ENCODE results near the gene ATP1A3.
A peak's percentile ranks its signal among the peaks of the same experiment; 100 is the strongest.
"Not testable (repeated sequence)": the region's sequence is repeated elsewhere in the genome, so short reads cannot be mapped to it uniquely, and the experiment has no call there.

ATP1A3 gene

GRCh38 chr19:41994994-41995958 lies 1.2 kb upstream of the ATP1A3 start:
- no peaks in the 10 kb centered on the region for H3K36me3 ChIP-seq (ENCODE audit: control insufficient read depth, insufficient read depth, low read length)
- H3K27ac ChIP-seq (ENCODE audit: low read depth, low read length, severe bottlenecking): no peak overlapping the region
- peaks cover 12% of the 10 kb centered on the region for H3K4me1 ChIP-seq (ENCODE audit: control insufficient read depth, insufficient read depth, low read length, poor library complexity, severe bottlenecking)
- no peaks in the 10 kb centered on the region for H3K9me3 ChIP-seq (ENCODE audit: control insufficient read depth, low read length)
- H3K4me3 ChIP-seq (ENCODE audit: extremely low read depth, insufficient read depth, low read length, poor library complexity, severe bottlenecking): no peak overlapping the region
- WGBS, 2 experiments (ENCODE audit: insufficient coverage in 2 of 2): 80 to 81% methylated on average over 14 to 17 of the region's 19 CpGs

DNA sequence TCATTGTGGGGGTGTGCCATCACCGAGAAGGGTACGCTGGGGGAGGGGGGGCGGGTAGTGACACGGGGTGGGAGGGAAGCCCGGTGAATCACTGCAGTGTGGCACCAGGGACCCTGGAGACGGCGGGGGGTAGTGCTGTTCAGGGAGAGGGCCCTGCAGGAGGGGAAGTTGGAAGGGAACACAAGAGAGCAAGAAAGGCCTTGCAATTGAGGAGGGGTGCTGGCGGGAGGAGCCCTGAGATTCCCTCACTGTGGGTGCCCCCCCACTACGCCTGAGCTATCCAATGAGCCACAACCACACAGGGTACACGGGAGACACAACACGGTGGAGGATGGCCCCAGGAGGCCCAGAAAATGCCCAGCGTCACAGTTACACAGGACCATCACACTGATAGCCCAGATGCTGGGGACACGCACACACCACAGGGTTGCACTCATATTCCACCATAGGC lies 516 bp upstream of the ATP1A3 start:
- Histone ChIP-seq H3K4me1 (ENCODE audit: control insufficient read depth, insufficient read depth, low read length, poor library complexity, severe bottlenecking) (peaks cover 12% of the 10 kb centered on the region), H3K36me3 (ENCODE audit: control insufficient read depth, insufficient read depth, low read length) (no peaks in the 10 kb centered on the region), H3K27ac (ENCODE audit: low read depth, low read length, severe bottlenecking) (no peak overlapping the region), H3K4me3 (ENCODE audit: extremely low read depth, insufficient read depth, low read length, poor library complexity, severe bottlenecking) (peak overlapping the region; percentile 36), H3K9me3 (ENCODE audit: control insufficient read depth, low read length) (no peaks in the 10 kb centered on the region)
- 34 to 45% methylated on average over 7 to 10 of the region's 13 CpGs for WGBS, 2 experiments (ENCODE audit: insufficient coverage in 2 of 2)

DNA sequence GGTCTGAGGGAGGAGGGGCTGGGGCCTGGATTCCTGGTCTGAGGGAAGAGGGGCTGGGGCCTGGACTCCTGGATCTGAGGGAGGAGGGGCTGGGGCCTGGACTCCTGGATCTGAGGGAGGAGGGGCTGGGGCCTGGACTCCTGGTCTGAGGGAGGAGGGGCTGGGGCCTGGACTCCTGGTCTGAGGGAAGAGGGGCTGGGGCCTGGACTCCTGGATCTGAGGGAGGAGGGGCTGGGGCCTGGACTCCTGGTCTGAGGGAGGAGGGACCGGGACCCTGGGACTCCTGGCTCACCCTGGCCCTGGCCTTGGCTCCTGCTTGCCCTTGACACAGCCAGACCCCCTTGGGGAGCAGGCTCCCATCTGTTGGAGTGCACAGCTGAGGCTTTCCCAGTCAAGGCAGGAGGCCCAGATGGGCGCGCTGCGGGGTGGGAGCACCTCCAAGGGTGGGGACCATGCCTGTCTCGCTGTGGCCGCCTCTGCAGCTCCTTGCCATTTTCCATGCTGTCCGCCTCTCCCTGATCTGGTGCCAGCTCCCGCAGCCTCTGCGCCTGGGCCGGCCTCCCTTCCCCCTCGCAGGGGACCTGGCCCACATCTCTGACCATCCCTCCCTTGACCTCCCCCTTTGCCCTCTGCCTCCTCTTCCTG lies 2.0 kb downstream of the ATP1A3 start:
- H3K9me3 ChIP-seq (ENCODE audit: control insufficient read depth, low read length); H3K4me1 ChIP-seq (ENCODE audit: control insufficient read depth, insufficient read depth, low read length, poor library complexity, severe bottlenecking); H3K36me3 ChIP-seq (ENCODE audit: control insufficient read depth, insufficient read depth, low read length); H3K27ac ChIP-seq (ENCODE audit: low read depth, low read length, severe bottlenecking); H3K4me3 ChIP-seq (ENCODE audit: extremely low read depth, insufficient read depth, low read length, poor library complexity, severe bottlenecking): not testable (repeated sequence)
- WGBS, 2 experiments (ENCODE audit: insufficient coverage in 2 of 2): 93% methylated on average over 10 to 11 of the region's 11 CpGs

DNA sequence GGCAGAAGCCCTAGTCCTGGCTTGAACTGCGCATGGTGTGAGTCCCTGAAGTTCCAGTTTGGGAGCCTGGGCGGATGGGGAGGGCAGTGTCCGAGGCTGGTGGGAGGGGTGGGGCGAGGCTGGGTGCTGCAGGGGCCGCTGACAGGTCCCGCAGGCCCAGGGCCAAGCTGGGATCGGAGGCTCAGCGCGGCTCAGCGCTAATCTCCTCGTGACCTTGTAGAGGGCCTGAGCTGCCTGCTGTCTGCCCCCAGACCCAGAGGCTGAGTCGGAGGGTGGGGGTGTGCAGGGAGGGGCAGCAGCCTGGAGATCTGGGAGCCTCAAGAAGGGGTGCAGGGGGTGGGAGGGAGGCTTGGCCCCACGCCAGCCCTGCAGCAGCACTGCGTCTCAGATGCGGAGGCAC lies 3.0 kb downstream of the ATP1A3 start:
- H3K9me3 ChIP-seq (ENCODE audit: control insufficient read depth, low read length): no peaks in the 10 kb centered on the region
- no peak overlapping the region for H3K4me3 ChIP-seq (ENCODE audit: extremely low read depth, insufficient read depth, low read length, poor library complexity, severe bottlenecking)
- 79 to 81% methylated on average over 9 to 13 of the region's 15 CpGs for WGBS, 2 experiments (ENCODE audit: insufficient coverage in 2 of 2)
- H3K27ac ChIP-seq (ENCODE audit: low read depth, low read length, severe bottlenecking): no peak overlapping the region
- peaks cover 3% of the 10 kb centered on the region for H3K4me1 ChIP-seq (ENCODE audit: control insufficient read depth, insufficient read depth, low read length, poor library complexity, severe bottlenecking)
- H3K36me3 ChIP-seq (ENCODE audit: control insufficient read depth, insufficient read depth, low read length): no peaks in the 10 kb centered on the region

DNA sequence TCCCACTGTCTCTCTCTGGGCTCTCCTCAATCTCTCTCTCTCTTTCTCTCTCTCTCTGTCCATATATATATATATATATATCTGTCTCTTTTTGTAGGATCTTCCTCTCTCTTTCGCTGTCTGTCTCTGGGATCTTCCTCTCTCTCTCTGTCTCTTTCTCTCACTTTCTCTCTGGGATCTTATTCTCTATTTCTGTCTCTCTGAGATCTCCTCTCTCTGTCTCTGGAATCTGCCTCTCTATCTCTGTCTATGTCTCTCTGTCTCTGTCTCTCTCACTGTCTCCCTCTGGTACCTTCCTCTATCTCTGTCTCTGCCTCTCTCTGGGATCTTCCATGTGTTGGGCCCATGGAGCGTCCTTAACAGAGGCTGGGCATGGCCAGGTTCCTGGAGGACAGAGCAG lies 3.4 kb downstream of the ATP1A3 start:
- Histone ChIP-seq H3K4me3 (ENCODE audit: extremely low read depth, insufficient read depth, low read length, poor library complexity, severe bottlenecking) (no peak overlapping the region), H3K4me1 (ENCODE audit: control insufficient read depth, insufficient read depth, low read length, poor library complexity, severe bottlenecking) (peaks cover 3% of the 10 kb centered on the region), H3K9me3 (ENCODE audit: control insufficient read depth, low read length) (no peaks in the 10 kb centered on the region), H3K27ac (ENCODE audit: low read depth, low read length, severe bottlenecking) (no peak overlapping the region), H3K36me3 (ENCODE audit: control insufficient read depth, insufficient read depth, low read length) (no peaks in the 10 kb centered on the region)
- 60 to 85% methylated on average over 1 to 2 of the region's 2 CpGs for WGBS, 2 experiments (ENCODE audit: insufficient coverage in 2 of 2)

GRCh38 chr19:41990028-41990427 lies 4.0 kb downstream of the ATP1A3 start:
- H3K27ac ChIP-seq (ENCODE audit: low read depth, low read length, severe bottlenecking): no peak overlapping the region
- H3K36me3 ChIP-seq (ENCODE audit: control insufficient read depth, insufficient read depth, low read length): no peaks in the 10 kb centered on the region
- no peak overlapping the region for H3K4me3 ChIP-seq (ENCODE audit: extremely low read depth, insufficient read depth, low read length, poor library complexity, severe bottlenecking)
- 90 to 95% methylated on average over 3 of the region's 4 CpGs for WGBS, 2 experiments (ENCODE audit: insufficient coverage in 2 of 2)
- H3K4me1 ChIP-seq (ENCODE audit: control insufficient read depth, insufficient read depth, low read length, poor library complexity, severe bottlenecking): peaks cover 3% of the 10 kb centered on the region
- H3K9me3 ChIP-seq (ENCODE audit: control insufficient read depth, low read length): no peaks in the 10 kb centered on the region

- H3K4me3 ChIP-seq (ENCODE audit: extremely low read depth, insufficient read depth, low read length, poor library complexity, severe bottlenecking): no peak overlapping the region
- H3K27ac ChIP-seq (ENCODE audit: low read depth, low read length, severe bottlenecking): no peak overlapping the region
- no peaks in the 10 kb centered on the region for H3K9me3 ChIP-seq (ENCODE audit: control insufficient read depth, low read length)
- 83 to 92% methylated on average over 3 to 4 of the region's 9 CpGs for WGBS, 2 experiments (ENCODE audit: insufficient coverage in 2 of 2)
- peaks cover 3% of the 10 kb centered on the region for H3K4me1 ChIP-seq (ENCODE audit: control insufficient read depth, insufficient read depth, low read length, poor library complexity, severe bottlenecking)
- no peaks in the 10 kb centered on the region for H3K36me3 ChIP-seq (ENCODE audit: control insufficient read depth, insufficient read depth, low read length)
These were observed 5.1 kb downstream of the ATP1A3 start for GRCh38 chr19:41988947-41989346.

DNA sequence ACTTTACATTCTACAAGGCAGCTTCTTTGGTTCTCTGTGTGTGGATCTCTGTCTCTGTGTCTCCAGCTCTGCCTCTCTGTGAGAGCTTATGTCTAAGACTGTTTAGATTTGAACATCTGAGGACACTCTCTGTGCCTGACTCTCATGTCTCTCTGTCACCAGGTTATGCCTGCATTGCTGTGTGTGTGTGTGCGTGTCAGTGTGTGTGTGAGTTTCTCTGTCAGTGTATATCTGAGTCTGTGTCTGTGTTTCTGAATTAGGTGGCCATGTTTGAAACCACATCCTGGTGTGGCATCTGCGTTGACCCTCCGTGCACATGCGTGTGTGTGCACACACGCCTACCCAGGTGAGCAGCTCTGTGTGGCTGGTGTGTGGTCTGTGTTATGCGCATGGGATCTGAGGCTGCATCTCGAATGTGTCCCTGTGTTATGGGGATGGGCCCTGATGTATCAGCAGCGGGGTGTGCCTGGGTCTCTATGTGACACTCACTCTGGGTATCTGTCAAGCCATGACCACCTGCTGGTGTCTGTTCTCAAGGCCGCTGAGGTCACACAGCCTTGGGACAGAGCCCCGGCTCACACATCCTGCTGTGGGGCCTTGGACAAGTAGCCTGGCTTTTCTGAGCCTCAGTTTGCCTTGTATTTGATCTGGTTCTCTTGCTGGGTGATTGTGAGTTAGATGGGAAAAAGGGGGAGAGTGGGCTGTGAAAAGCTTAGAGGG lies 6.7 kb downstream of the ATP1A3 start:
- Histone ChIP-seq H3K27ac (ENCODE audit: low read depth, low read length, severe bottlenecking) (no peak overlapping the region), H3K36me3 (ENCODE audit: control insufficient read depth, insufficient read depth, low read length) (no peaks in the 10 kb centered on the region), H3K4me3 (ENCODE audit: extremely low read depth, insufficient read depth, low read length, poor library complexity, severe bottlenecking) (no peak overlapping the region), H3K4me1 (ENCODE audit: control insufficient read depth, insufficient read depth, low read length, poor library complexity, severe bottlenecking) (no peaks in the 10 kb centered on the region), H3K9me3 (ENCODE audit: control insufficient read depth, low read length) (no peaks in the 10 kb centered on the region)
- WGBS, 2 experiments (ENCODE audit: insufficient coverage in 2 of 2): 81 to 89% methylated on average over 6 to 9 of the region's 10 CpGs

DNA sequence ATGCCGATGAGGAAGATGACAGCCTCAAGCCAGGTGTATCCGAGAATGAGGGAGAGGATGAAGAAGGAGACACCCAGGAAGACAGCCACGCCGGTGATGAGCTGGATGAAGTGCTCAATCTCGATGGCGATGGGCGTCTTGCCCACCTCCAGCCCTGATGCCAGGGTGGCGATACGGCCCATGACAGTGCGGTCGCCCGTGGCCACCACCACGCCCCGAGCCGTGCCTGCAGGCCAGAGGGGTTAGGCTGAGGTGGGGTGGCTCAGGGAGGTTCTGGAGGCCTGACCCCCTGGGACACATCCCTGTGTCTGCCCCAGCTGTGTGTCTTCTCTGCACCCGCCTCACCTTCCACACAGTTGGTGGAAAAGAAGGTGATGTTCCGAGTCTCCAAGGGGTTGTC lies 9.1 kb downstream of the ATP1A3 start:
- no peak overlapping the region for H3K27ac ChIP-seq (ENCODE audit: low read depth, low read length, severe bottlenecking)
- no peaks in the 10 kb centered on the region for H3K4me1 ChIP-seq (ENCODE audit: control insufficient read depth, insufficient read depth, low read length, poor library complexity, severe bottlenecking)
- no peaks in the 10 kb centered on the region for H3K9me3 ChIP-seq (ENCODE audit: control insufficient read depth, low read length)
- WGBS, 2 experiments (ENCODE audit: insufficient coverage in 2 of 2): 91 to 96% methylated on average over 12 to 15 of the region's 17 CpGs
- H3K4me3 ChIP-seq (ENCODE audit: extremely low read depth, insufficient read depth, low read length, poor library complexity, severe bottlenecking): no peak overlapping the region
- no peaks in the 10 kb centered on the region for H3K36me3 ChIP-seq (ENCODE audit: control insufficient read depth, insufficient read depth, low read length)

- WGBS, 2 experiments (ENCODE audit: insufficient coverage in 2 of 2): 87 to 97% methylated on average over 15 of the region's 15 CpGs
- no peaks in the 10 kb centered on the region for H3K4me1 ChIP-seq (ENCODE audit: control insufficient read depth, insufficient read depth, low read length, poor library complexity, severe bottlenecking)
- H3K27ac ChIP-seq (ENCODE audit: low read depth, low read length, severe bottlenecking): no peak overlapping the region
- no peaks in the 10 kb centered on the region for H3K36me3 ChIP-seq (ENCODE audit: control insufficient read depth, insufficient read depth, low read length)
- H3K9me3 ChIP-seq (ENCODE audit: control insufficient read depth, low read length): no peaks in the 10 kb centered on the region
- H3K4me3 ChIP-seq (ENCODE audit: extremely low read depth, insufficient read depth, low read length, poor library complexity, severe bottlenecking): no peak overlapping the region
These were observed 12.3 kb downstream of the ATP1A3 start for GRCh38 chr19:41981724-41982123.
